H9 (cell line): ENCODE results near the gene PDHX. TPM values are rescaled to one million over a fixed set of nuclear protein-coding genes. Genes with fewer than 3 reads are reported as not detected.
"Not testable (repeated sequence)": the region's sequence is repeated elsewhere in the genome, so short reads cannot be mapped to it uniquely, and the experiment has no call there.

ENCODE experiments used
- DNase-seq: peaks from one replicate; pipeline ENCODE4 v3.0.0-alpha.2; 2017
- H2AFZ ChIP-seq: one replicate; pipeline ENCODE4 v1.6.1; 2013; ENCODE audit warnings: mild to moderate bottlenecking, low read length, control low read depth, moderate library complexity
- H2AK5ac ChIP-seq: 2 replicates; pipeline ENCODE4 v1.6.1; 2013; ENCODE audit warnings: low read length, control low read depth, mixed read lengths; ENCODE audit not compliant: insufficient read length
- H2BK120ac ChIP-seq: one replicate; pipeline ENCODE4 v1.6.1; 2013; ENCODE audit warnings: low read depth, mild to moderate bottlenecking, low read length, control low read depth, inconsistent platforms; ENCODE audit not compliant: poor library complexity, severe bottlenecking
- H2BK12ac ChIP-seq: 2 replicates; pipeline ENCODE4 v1.6.1; 2013; ENCODE audit warnings: low read length, control low read depth, mixed read lengths, low read depth; ENCODE audit not compliant: insufficient read length
- H2BK15ac ChIP-seq: 2 replicates; pipeline ENCODE4 v1.6.1; 2013; ENCODE audit warnings: low read depth, low read length, control low read depth
- H2BK20ac ChIP-seq: one replicate; pipeline ENCODE4 v1.6.1; 2013; ENCODE audit warnings: low read depth, mild to moderate bottlenecking, low read length, control low read depth, inconsistent platforms; ENCODE audit not compliant: poor library complexity, severe bottlenecking
- H2BK5ac ChIP-seq: 2 replicates; pipeline ENCODE4 v1.6.1; 2013; ENCODE audit warnings: low read length, control low read depth, mixed read lengths; ENCODE audit not compliant: insufficient read length
- H3K14ac ChIP-seq: 2 replicates; pipeline ENCODE4 v1.6.1; 2013; ENCODE audit warnings: low read length, control low read depth; ENCODE audit not compliant: insufficient read depth
- H3K18ac ChIP-seq: 2 replicates; pipeline ENCODE4 v1.6.1; 2013; ENCODE audit warnings: low read depth, mild to moderate bottlenecking, mixed read lengths, low read length, control low read depth; ENCODE audit not compliant: insufficient read length
- H3K23ac ChIP-seq: 2 replicates; pipeline ENCODE4 v1.6.1; 2013; ENCODE audit warnings: low read length, control low read depth, mixed read lengths, low read depth; ENCODE audit not compliant: insufficient read length
- H3K23me2 ChIP-seq: 2 replicates; pipeline ENCODE4 v1.6.1; 2013; ENCODE audit warnings: low read depth, mild to moderate bottlenecking, mixed read lengths, low read length, control low read depth; ENCODE audit not compliant: insufficient read length, poor library complexity, severe bottlenecking
- H3K27ac ChIP-seq: 2 replicates; pipeline ENCODE4 v1.5.1; 2013; ENCODE audit warnings: low read length, control low read depth, mixed read lengths, low read depth; ENCODE audit not compliant: insufficient read length
- H3K27me3 ChIP-seq: 2 replicates; pipeline ENCODE4 v1.6.1; 2013; ENCODE audit warnings: low read length, control low read depth, inconsistent platforms; ENCODE audit not compliant: insufficient read depth
- H3K4ac ChIP-seq: 2 replicates; pipeline ENCODE4 v1.6.1; 2013; ENCODE audit warnings: low read depth, mild to moderate bottlenecking, control low read depth, inconsistent platforms, low read length, moderate library complexity
- H3K4me1 ChIP-seq: 2 replicates; pipeline ENCODE4 v1.6.1; 2013; ENCODE audit warnings: low read length, control low read depth, inconsistent platforms; ENCODE audit not compliant: insufficient read depth
- H3K4me2 ChIP-seq: 2 replicates; pipeline ENCODE4 v1.6.1; 2013; ENCODE audit warnings: low read length, control low read depth, mixed read lengths; ENCODE audit not compliant: insufficient read length, insufficient read depth
- H3K56ac ChIP-seq: 2 replicates; pipeline ENCODE4 v1.6.1; 2013; ENCODE audit warnings: low read depth, mild to moderate bottlenecking, mixed read lengths, low read length, control low read depth; ENCODE audit not compliant: insufficient read length
- H3K79me1 ChIP-seq: 2 replicates; pipeline ENCODE4 v1.6.1; 2013; ENCODE audit warnings: low read depth, mild to moderate bottlenecking, moderate library complexity, low read length, control low read depth, inconsistent platforms; ENCODE audit not compliant: insufficient read depth, poor library complexity, severe bottlenecking
- H3K79me2 ChIP-seq: 2 replicates; pipeline ENCODE4 v1.6.1; 2013; ENCODE audit warnings: low read length, control low read depth, inconsistent platforms; ENCODE audit not compliant: insufficient read depth
- H3K9ac ChIP-seq: 2 replicates; pipeline ENCODE4 v1.6.1; 2013; ENCODE audit warnings: low read length, control low read depth, mixed read lengths; ENCODE audit not compliant: insufficient read length; ENCODE audit errors: extremely low read depth
- H3K9me3 ChIP-seq: one replicate; pipeline ENCODE4 v1.6.1; 2013; ENCODE audit warnings: low read depth, low read length, inconsistent platforms; ENCODE audit not compliant: control insufficient read depth
- H3T11ph ChIP-seq: one replicate; pipeline ENCODE4 v1.6.1; 2013; ENCODE audit warnings: mild to moderate bottlenecking, low read length, control low read depth, inconsistent platforms
- H4K20me1 ChIP-seq: one replicate; pipeline ENCODE4 v1.6.1; 2013; ENCODE audit not compliant: control insufficient read depth, insufficient read length, insufficient read depth
- H4K5ac ChIP-seq: 2 replicates; pipeline ENCODE4 v1.6.1; 2013; ENCODE audit warnings: low read depth, mild to moderate bottlenecking, mixed read lengths, low read length, control low read depth; ENCODE audit not compliant: insufficient read length
- H4K8ac ChIP-seq: replicated peaks from 2 replicates; pipeline ENCODE4 v1.6.1; 2013; ENCODE audit warnings: low read length, control low read depth, mixed read lengths, low read depth; ENCODE audit not compliant: insufficient read length
- H4K91ac ChIP-seq: 2 replicates; pipeline ENCODE4 v1.6.1; 2013; ENCODE audit warnings: low read depth, mild to moderate bottlenecking, moderate library complexity, mixed read lengths, low read length, control low read depth; ENCODE audit not compliant: insufficient read length
- H3K27ac Mint-ChIP-seq, 3 experiments: 2 replicates in 2 of 3; 3 replicates in 1 of 3; pipeline ENCODE4 v1.8.0; 2020 to 2021; ENCODE audit warnings: mixed read lengths in 3 of 3, mild to moderate bottlenecking in 1 of 3, moderate library complexity in 1 of 3
- H3K27me3 Mint-ChIP-seq: 2 replicates; pipeline ENCODE4 v1.8.0; 2021; ENCODE audit warnings: low read depth, mild to moderate bottlenecking, moderate library complexity, mixed read lengths
- H3K36me3 Mint-ChIP-seq, 3 experiments: 2 replicates in 2 of 3; 3 replicates in 1 of 3; pipeline ENCODE4 v1.8.0; 2020 to 2021; ENCODE audit warnings: low read depth in 3 of 3, mixed read lengths in 3 of 3; ENCODE audit not compliant: insufficient read depth in 1 of 3
- H3K4me1 Mint-ChIP-seq, 2 experiments: 2 replicates each; pipeline ENCODE4 v1.8.0; 2020; ENCODE audit warnings: mixed read lengths in 2 of 2
- H3K4me3 Mint-ChIP-seq, 2 experiments: 2 replicates in 1 of 2; 3 replicates in 1 of 2; pipeline ENCODE4 v1.8.0; 2020 to 2021; ENCODE audit warnings: mild to moderate bottlenecking in 2 of 2, mixed read lengths in 2 of 2, moderate library complexity in 1 of 2
- H3K9me3 Mint-ChIP-seq, 2 experiments: 2 replicates in 1 of 2; 3 replicates in 1 of 2; pipeline ENCODE4 v1.8.0; 2020; ENCODE audit warnings: mild to moderate bottlenecking in 2 of 2, mixed read lengths in 2 of 2, moderate library complexity in 1 of 2
- WGBS: extraction: QIAGEN DNeasy Blood & Tissue Kit; methylation state at CpG from one replicate; pipeline ENCODE4 v1.1.7; 2013; ENCODE audit warnings: missing lambda C conversion rate, low lambda C conversion rate, mixed read lengths; ENCODE audit not compliant: insufficient read length; ENCODE audit errors: extremely low coverage; 5-methylcytosine and 5-hydroxymethylcytosine counted together
- total RNA-seq: library from RNA; stranded (reverse); gene quantifications from 2 replicates; pipeline ENCODE4 v1.2.1, GENCODE V29; 2021
- TF ChIP-seq, protein P1 (sequence below): fragments of 200-600 bp; sonication (generic); conservative IDR thresholded peaks from 3 replicates; pipeline ENCODE4 v1.8.0; 2021; ENCODE audit warnings: antibody characterized with exemption, mild to moderate bottlenecking

PDHX gene
- total RNA-seq, 1 experiment from 2014 or later: 40.1 TPM

DNA sequence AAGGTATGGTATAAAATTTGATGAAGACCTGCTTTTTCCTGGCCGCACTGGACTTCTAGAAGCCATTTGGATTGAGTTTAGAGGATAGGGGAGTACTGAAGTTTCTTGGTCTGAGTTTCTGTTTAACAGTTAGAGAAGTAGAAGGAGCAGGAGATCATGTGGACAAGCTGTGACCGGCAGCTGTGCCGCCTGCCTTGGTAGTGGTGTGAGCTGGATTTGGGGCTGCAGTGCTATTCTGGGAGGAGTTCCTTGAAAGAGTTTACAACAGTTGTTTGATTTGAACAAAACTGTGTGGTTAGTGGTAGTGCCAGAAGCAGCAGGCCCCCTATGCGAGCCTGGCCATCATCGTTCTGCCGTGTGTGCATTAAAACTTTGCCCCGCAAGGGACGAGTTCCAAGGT lies 105.2 kb downstream of the PDHX start:
- Histone ChIP-seq H3K18ac (no peak overlapping the region), H3K14ac (no peak overlapping the region), H2BK12ac (no peak overlapping the region), H4K5ac (no peak overlapping the region), H3K9me3 (no peaks in the 10 kb centered on the region), H3K23me2 (no peaks in the 10 kb centered on the region), H3K23ac (no peak overlapping the region), H4K20me1 (no peaks in the 10 kb centered on the region), H3K79me2 (no peaks in the 10 kb centered on the region), H3K27me3 (no peaks in the 10 kb centered on the region), H4K8ac (no peak overlapping the region), H2AK5ac (no peak overlapping the region), H2BK15ac (no peak overlapping the region), H2BK5ac (no peak overlapping the region), H3K27ac (no peak overlapping the region), H2BK20ac (no peak overlapping the region), H3K4me1 (peaks cover 3% of the 10 kb centered on the region; the same call in 1 of the 2 replicates), H3K79me1 (no peaks in the 10 kb centered on the region), H3T11ph (no peak overlapping the region), H3K4ac (no peak overlapping the region), H3K56ac (peak overlapping the region; percentile 50), H3K4me2 (no peak overlapping the region), H3K9ac (no peak overlapping the region), H4K91ac (no peak overlapping the region), H2AFZ (no peak overlapping the region), H2BK120ac (no peak overlapping the region)
- H3K27me3 Mint-ChIP-seq: no peaks in the 10 kb centered on the region; the same call in 1 of the 2 replicates
- no CpG with 5 or more reads among the region's 8 CpGs for WGBS
- H3K4me3 Mint-ChIP-seq: no peak overlapping the region
- peaks cover 11% of the 10 kb centered on the region in 2 experiments for H3K4me1 Mint-ChIP-seq
- DNase-seq: no peak
- H3K27ac Mint-ChIP-seq: no peak overlapping the region
- TF ChIP-seq, protein P1, sequence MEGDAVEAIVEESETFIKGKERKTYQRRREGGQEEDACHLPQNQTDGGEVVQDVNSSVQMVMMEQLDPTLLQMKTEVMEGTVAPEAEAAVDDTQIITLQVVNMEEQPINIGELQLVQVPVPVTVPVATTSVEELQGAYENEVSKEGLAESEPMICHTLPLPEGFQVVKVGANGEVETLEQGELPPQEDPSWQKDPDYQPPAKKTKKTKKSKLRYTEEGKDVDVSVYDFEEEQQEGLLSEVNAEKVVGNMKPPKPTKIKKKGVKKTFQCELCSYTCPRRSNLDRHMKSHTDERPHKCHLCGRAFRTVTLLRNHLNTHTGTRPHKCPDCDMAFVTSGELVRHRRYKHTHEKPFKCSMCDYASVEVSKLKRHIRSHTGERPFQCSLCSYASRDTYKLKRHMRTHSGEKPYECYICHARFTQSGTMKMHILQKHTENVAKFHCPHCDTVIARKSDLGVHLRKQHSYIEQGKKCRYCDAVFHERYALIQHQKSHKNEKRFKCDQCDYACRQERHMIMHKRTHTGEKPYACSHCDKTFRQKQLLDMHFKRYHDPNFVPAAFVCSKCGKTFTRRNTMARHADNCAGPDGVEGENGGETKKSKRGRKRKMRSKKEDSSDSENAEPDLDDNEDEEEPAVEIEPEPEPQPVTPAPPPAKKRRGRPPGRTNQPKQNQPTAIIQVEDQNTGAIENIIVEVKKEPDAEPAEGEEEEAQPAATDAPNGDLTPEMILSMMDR: no peak
- peaks cover 3 to 17% (median 4%) of the 10 kb centered on the region in 3 experiments; a peak in 3 of 7 replicates for H3K36me3 Mint-ChIP-seq
- peaks cover 14 to 20% of the 10 kb centered on the region in 2 experiments; a peak in 4 of 5 replicates for H3K9me3 Mint-ChIP-seq

GRCh38 chr11:35023940-35024339 lies 107.5 kb downstream of the PDHX start:
- not testable (repeated sequence) for H2BK15ac ChIP-seq, H4K91ac ChIP-seq, H3K27ac ChIP-seq, H2BK5ac ChIP-seq, H3T11ph ChIP-seq, H2BK20ac ChIP-seq, H3K9me3 ChIP-seq, H3K23ac ChIP-seq, H3K79me2 ChIP-seq, H3K4me1 ChIP-seq, H3K79me1 ChIP-seq, H3K14ac ChIP-seq, H3K18ac ChIP-seq, H2AFZ ChIP-seq, H3K27me3 ChIP-seq, H3K27me3 Mint-ChIP-seq, H3K4me1 Mint-ChIP-seq, H3K56ac ChIP-seq, H3K9ac ChIP-seq, H3K4ac ChIP-seq, H3K4me2 ChIP-seq, H4K20me1 ChIP-seq, H3K27ac Mint-ChIP-seq, H2AK5ac ChIP-seq, H4K8ac ChIP-seq, H2BK12ac ChIP-seq, H3K23me2 ChIP-seq, H3K4me3 Mint-ChIP-seq, DNase-seq, H4K5ac ChIP-seq, H2BK120ac ChIP-seq
- Mint-ChIP-seq H3K9me3 (peaks cover 14 to 22% of the 10 kb centered on the region in 2 experiments; a peak in 4 of 5 replicates), H3K36me3 (peaks cover 3 to 17% (median 4%) of the 10 kb centered on the region in 3 experiments; a peak in 3 of 7 replicates)
- no CpG with 5 or more reads among the region's 3 CpGs for WGBS
